ENCODE data around the gene AADACL3. TPM values are rescaled to one million over a fixed set of nuclear protein-coding genes. Genes with fewer than 3 reads are reported as not detected.
A peak's percentile ranks its signal among the peaks of the same experiment; 100 is the strongest.

The AADACL3 gene
- total and polyA plus RNA-seq, 9 of the 15 experiments (the other 6 are each of a cell fraction or from before 2014, with no cell fraction given): not detected

- TF ChIP-seq STAG1 (CRISPR knock-in tag; IDR thresholded peaks at IDR 0.05; ENCODE audit: borderline replicate concordance) (no peak), ZNF707 (CRISPR knock-in tag; conservative IDR thresholded peaks at IDR 0.05) (no peak)
These were observed 22.7 kb upstream of the AADACL3 start (continued) for GRCh38 chr1:12692967-12693782.

GRCh38 chr1:12696658-12697057 lies 19.3 kb upstream of the AADACL3 start:
- DNase-seq (ENCODE audit: extremely low read depth in 1 of 4, low spot score in 3 of 4): no peak
- no peak for FAIRE-seq
- H3K9me3 ChIP-seq (replicated peaks; ENCODE audit: control insufficient read depth, insufficient read depth, low read depth, low read length): no peaks in the 10 kb centered on the region
- no peak for ATAC-seq
- no peaks in the 10 kb centered on the region for H4K20me1 ChIP-seq (replicated peaks; ENCODE audit: control insufficient read depth, insufficient read depth, low read length)
- H3K4me3 ChIP-seq: no peak overlapping the region
- no peaks in the 10 kb centered on the region for H3K4me1 ChIP-seq (replicated peaks in 1 of 2; ENCODE audit: control insufficient read depth in 2 of 2, insufficient read depth in 2 of 2, low read length in 2 of 2)
- H3K27me3 ChIP-seq (ENCODE audit: control insufficient read depth in 2 of 2, insufficient read depth in 2 of 2, low read length in 2 of 2): peaks cover 13 to 21% of the 10 kb centered on the region in 2 experiments
- in situ Hi-C loops (cut with MboI) (no loop called here), intact Hi-C loops (cut with micrococcal nuclease) (no loop called here)
- H3K79me2 ChIP-seq (ENCODE audit: control insufficient read depth, insufficient read depth, low read length): no peaks in the 10 kb centered on the region
- H3K4me2 ChIP-seq (ENCODE audit: insufficient read depth, low read length): no peak overlapping the region
- POLR2A ChIA-PET: no interaction called here
- H3K27ac ChIP-seq (ENCODE audit: extremely low read depth, low read depth, low read length): no peak overlapping the region
- CTCF ChIA-PET (ENCODE audit: low intra/inter-chr PET ratio): no interaction called here
- no peak overlapping the region for H3K9ac ChIP-seq (ENCODE audit: insufficient read depth in 1 of 2, low read depth in 2 of 2, low read length in 2 of 2)
- peak; percentile 90 for TF ChIP-seq C11orf30 (IDR thresholded peaks at IDR 0.05; ENCODE audit: low read depth)
- peak; percentile 61; the same call in 1 of the 2 replicates for TF ChIP-seq MAFF (IDR thresholded peaks at IDR 0.05; ENCODE audit: low read length)
- TF ChIP-seq NR2C2 (CRISPR knock-in tag; IDR thresholded peaks at IDR 0.05): no peak
- 0 out of 2 replicates have a peak, but pooled peaks have one; percentile 23 for TF ChIP-seq NR2C2 (tag; IDR thresholded peaks at IDR 0.05)
- no peak for TF ChIP-seq PCBP2 (IDR thresholded peaks at IDR 0.05; ENCODE audit: low read depth, low read length, poor library complexity, severe bottlenecking)
- peak; percentile 81 for TF ChIP-seq NFE2 (IDR thresholded peaks at IDR 0.05; ENCODE audit: low read depth)
- peak; percentile 95 for TF ChIP-seq ZNF316 (IDR thresholded peaks at IDR 0.05)
- TF ChIP-seq MAFG (tag; conservative IDR thresholded peaks at IDR 0.05): peak; percentile 90
- TF ChIP-seq ZNF766 (CRISPR knock-in tag; conservative IDR thresholded peaks at IDR 0.05): 0 out of 2 replicates have a peak, but pooled peaks have one; percentile 35
- TF ChIP-seq MAFK (IDR thresholded peaks at IDR 0.05; ENCODE audit: low read length): peak; percentile 56; the same call in 1 of the 2 replicates
- TF ChIP-seq ZNF395 (CRISPR knock-in tag; IDR thresholded peaks at IDR 0.05): no peak
- no peaks in the 10 kb centered on the region for H3K36me3 ChIP-seq (ENCODE audit: control insufficient read depth, insufficient read depth, low read length)
- no TSS peak for BruUV-seq (replicated peaks)
- H3K9me1 ChIP-seq (ENCODE audit: control insufficient read depth, insufficient read depth, low read length): no peaks in the 10 kb centered on the region
- no peak overlapping the region for H2AFZ ChIP-seq (ENCODE audit: low read depth, low read length)
- WGBS (ENCODE audit: insufficient coverage, low coverage, missing lambda C conversion rate): 1% methylated on average over 3 of the region's 3 CpGs
